K562 (cell line): Measurements from ENCODE around the gene RNASEH2A. TPM values are rescaled to one million over a fixed set of nuclear protein-coding genes. Genes with fewer than 3 reads are reported as not detected.
A peak's percentile ranks its signal among the peaks of the same experiment; 100 is the strongest.

Experiments
- BHLHE40 ChIP-seq: IDR thresholded peaks from 2 replicates; pipeline ENCODE4 v1.6.1; 2011; ENCODE audit warnings: low read length, improper control_type of control experiment
- CAMTA2 ChIP-seq: fragments of 250-450 bp; sonication (Bioruptor Pico); conservative IDR thresholded peaks from 2 replicates; pipeline ENCODE4 v1.5.1; 2022
- CEBPG ChIP-seq, 3 experiments: fragments of 200-800 bp in 1 of 3; sonication (Bioruptor generic) in 1 of 3; sonication (generic) in 1 of 3; formaldehyde crosslinking in 1 of 3; IDR thresholded peaks in 2 of 3; conservative IDR thresholded peaks in 1 of 3; 2 replicates each; pipeline versions ENCODE4 v1.6.1 to v1.8.0; 2016 to 2022; ENCODE audit warnings: missing compliant biosample characterization in 2 of 3, missing genetic modification characterization in 2 of 3, mild to moderate bottlenecking in 1 of 3, missing genetic modification reagents in 1 of 3
- CTBP1 ChIP-seq: fragments of 450-650 bp; IDR thresholded peaks from 2 replicates; pipeline ENCODE4 v1.6.1; 2016; ENCODE audit warnings: borderline replicate concordance
- ELF2 ChIP-seq: fragments of 250-450 bp; sonication (Bioruptor Pico); IDR thresholded peaks from 2 replicates; pipeline ENCODE4 v1.5.0; 2021; ENCODE audit warnings: mild to moderate bottlenecking
- FOXK1 ChIP-seq: sonication (generic); formaldehyde crosslinking; IDR thresholded peaks from 2 replicates; pipeline ENCODE4 v1.8.0; 2022; ENCODE audit warnings: missing genetic modification reagents, mild to moderate bottlenecking, borderline replicate concordance
- GABPA ChIP-seq: fragments of 200-800 bp; sonication (Bioruptor generic); conservative IDR thresholded peaks from 2 replicates; pipeline ENCODE4 v1.6.1; 2016; ENCODE audit warnings: low read depth, missing genetic modification characterization, missing compliant biosample characterization
- GATAD2B ChIP-seq: fragments of 450-650 bp; IDR thresholded peaks from 2 replicates; pipeline ENCODE4 v1.6.1; 2017; ENCODE audit warnings: mild to moderate bottlenecking, borderline replicate concordance
- HCFC1 ChIP-seq: IDR thresholded peaks from 2 replicates; pipeline ENCODE4 v1.6.1; 2012; ENCODE audit warnings: low read depth, low read length, improper control_type of control experiment
- HNRNPUL1 ChIP-seq: fragments of 200-400 bp; formaldehyde crosslinking; IDR thresholded peaks from 2 replicates; pipeline ENCODE4 v1.6.1; 2017; ENCODE audit warnings: low read length
- KLF1 ChIP-seq: fragments of 450-650 bp; IDR thresholded peaks from 2 replicates; pipeline ENCODE4 v1.6.1; 2016; ENCODE audit warnings: missing genetic modification characterization, missing compliant biosample characterization
- L3MBTL2 ChIP-seq: fragments of 450-650 bp; IDR thresholded peaks from 2 replicates; pipeline ENCODE4 v1.6.1; 2016; ENCODE audit warnings: mild to moderate bottlenecking, moderate library complexity
- NBN ChIP-seq: fragments of 450-650 bp; IDR thresholded peaks from 2 replicates; pipeline ENCODE4 v1.6.1; 2016; ENCODE audit warnings: low read depth, mild to moderate bottlenecking
- NELFE ChIP-seq: IDR thresholded peaks from 2 replicates; pipeline ENCODE4 v1.6.1; 2011; ENCODE audit warnings: mild to moderate bottlenecking; ENCODE audit not compliant: insufficient read depth, insufficient read length
- NFYB ChIP-seq: IDR thresholded peaks from 2 replicates; pipeline ENCODE4 v1.6.1; 2011; ENCODE audit warnings: mild to moderate bottlenecking, moderate library complexity; ENCODE audit not compliant: insufficient read length; ENCODE audit errors: extremely low read depth
- POU5F1 ChIP-seq: fragments of 150-350 bp; IDR thresholded peaks from 2 replicates; pipeline ENCODE4 v1.6.1; 2014; ENCODE audit warnings: borderline replicate concordance, low read length, low read depth, mild to moderate bottlenecking; ENCODE audit not compliant: partially characterized antibody
- SMAD1 ChIP-seq: fragments of 150-350 bp; IDR thresholded peaks from 2 replicates; pipeline ENCODE4 v1.6.1; 2014; ENCODE audit warnings: low read length, low read depth; ENCODE audit not compliant: partially characterized antibody
- STAT6 ChIP-seq: sonication (generic); formaldehyde crosslinking; IDR thresholded peaks from 2 replicates; pipeline ENCODE4 v1.8.1; 2023; ENCODE audit warnings: mild to moderate bottlenecking, missing genetic modification reagents
- TAF15 ChIP-seq: fragments of 200-400 bp; formaldehyde crosslinking; IDR thresholded peaks from 2 replicates; pipeline ENCODE4 v1.6.1; 2017; ENCODE audit warnings: mild to moderate bottlenecking, low read depth, low read length, moderate library complexity
- TCF7L2 ChIP-seq: fragments of 150-350 bp; IDR thresholded peaks from 2 replicates; pipeline ENCODE4 v1.6.1; 2016; ENCODE audit warnings: low read depth, mild to moderate bottlenecking, low read length, moderate library complexity
- TCFL5 ChIP-seq: fragments of 250-450 bp; sonication (Bioruptor Pico); conservative IDR thresholded peaks from 2 replicates; pipeline ENCODE4 v1.6.1; 2021; ENCODE audit warnings: mild to moderate bottlenecking, moderate library complexity, matching md5 sums
- TRIM28 ChIP-seq: fragments of 450-650 bp; IDR thresholded peaks from 2 replicates; pipeline ENCODE4 v1.6.1; 2017
- ZC3H11A ChIP-seq: IDR thresholded peaks from 2 replicates; pipeline ENCODE4 v1.6.1; 2012; ENCODE audit warnings: low read depth, low read length, improper control_type of control experiment
- ZNF124 ChIP-seq: sonication (generic); formaldehyde crosslinking; IDR thresholded peaks from 2 replicates; pipeline ENCODE4 v1.8.1; 2022; ENCODE audit warnings: missing genetic modification reagents
- ZNF232 ChIP-seq: sonication (generic); formaldehyde crosslinking; IDR thresholded peaks from 2 replicates; pipeline ENCODE4 v1.8.0; 2022; ENCODE audit warnings: mild to moderate bottlenecking, missing genetic modification reagents
- ZNF311 ChIP-seq: fragments of 250-450 bp; sonication (Bioruptor Pico); IDR thresholded peaks from 2 replicates; pipeline ENCODE4 v1.4.0; 2020; ENCODE audit warnings: mild to moderate bottlenecking, moderate library complexity
- ZNF354B ChIP-seq: fragments of 250-450 bp; sonication (Bioruptor Pico); IDR thresholded peaks from 2 replicates; pipeline ENCODE4 v1.4.0; 2020
- ZNF444 ChIP-seq: fragments of 250-450 bp; sonication (Bioruptor Pico); IDR thresholded peaks from 2 replicates; pipeline ENCODE4 v1.4.0; 2020; ENCODE audit warnings: mild to moderate bottlenecking, moderate library complexity
- polyA plus RNA-seq, 8 experiments: library from polyadenylated mRNA; depleted of rRNA in 4 of 8; stranded (reverse) in 5 of 8; unstranded in 3 of 8; fragments of >200 nt; fragmentation: Nextera tagmentation in 2 of 8; fragmentation: Illumina TruSeq in 1 of 8; extraction: Ambion mirVana in 2 of 8; extraction: Trizol in 1 of 8; gene quantifications; 2 replicates each; pipeline versions ENCODE4 v1.2.1 to v1.2.3, GENCODE V29; 2011 to 2014; ENCODE audit warnings: inconsistent platforms in 1 of 8, missing spikeins in 1 of 8
- total RNA-seq, 7 experiments: library from RNA; depleted of rRNA in 6 of 7; stranded (reverse); fragments of >200 nt in 6 of 7; fragmentation: Illumina TruSeq in 2 of 7; extraction: Trizol in 2 of 7; gene quantifications; 2 replicates each; pipeline versions ENCODE4 v1.2.1 to v1.2.3, GENCODE V29; 2011 to 2021; ENCODE audit warnings: low replicate concordance in 1 of 7
- TF ChIP-seq, protein P1 (sequence below): fragments of 450-650 bp; formaldehyde crosslinking; IDR thresholded peaks from 2 replicates; pipeline ENCODE4 v1.4.0; 2022; ENCODE audit warnings: mild to moderate bottlenecking, moderate library complexity

Gene RNASEH2A
- total and polyA plus RNA-seq, 9 of the 15 experiments (the other 6 are each of a cell fraction or from before 2014, with no cell fraction given), result 22.3 to 78.0 (median 61.7) TPM

DNA sequence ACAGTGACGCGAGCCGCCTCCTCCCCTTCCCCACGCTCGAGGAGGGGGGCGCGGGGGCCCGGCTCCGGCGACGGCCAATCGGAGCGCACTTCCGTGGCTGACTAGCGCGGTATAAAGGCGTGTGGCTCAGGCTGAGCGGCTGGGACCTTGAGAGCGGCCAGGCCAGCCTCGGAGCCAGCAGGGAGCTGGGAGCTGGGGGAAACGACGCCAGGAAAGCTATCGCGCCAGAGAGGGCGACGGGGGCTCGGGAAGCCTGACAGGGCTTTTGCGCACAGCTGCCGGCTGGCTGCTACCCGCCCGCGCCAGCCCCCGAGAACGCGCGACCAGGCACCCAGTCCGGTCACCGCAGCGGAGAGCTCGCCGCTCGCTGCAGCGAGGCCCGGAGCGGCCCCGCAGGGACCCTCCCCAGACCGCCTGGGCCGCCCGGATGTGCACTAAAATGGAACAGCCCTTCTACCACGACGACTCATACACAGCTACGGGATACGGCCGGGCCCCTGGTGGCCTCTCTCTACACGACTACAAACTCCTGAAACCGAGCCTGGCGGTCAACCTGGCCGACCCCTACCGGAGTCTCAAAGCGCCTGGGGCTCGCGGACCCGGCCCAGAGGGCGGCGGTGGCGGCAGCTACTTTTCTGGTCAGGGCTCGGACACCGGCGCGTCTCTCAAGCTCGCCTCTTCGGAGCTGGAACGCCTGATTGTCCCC, 14.9 kb upstream of the RNASEH2A start, which contains the start of gene JUNB (continued):
- TF ChIP-seq FOXK1 (CRISPR knock-in tag), result peak; percentile 58; the same call in 1 of the 2 replicates
- TF ChIP-seq, protein P1, sequence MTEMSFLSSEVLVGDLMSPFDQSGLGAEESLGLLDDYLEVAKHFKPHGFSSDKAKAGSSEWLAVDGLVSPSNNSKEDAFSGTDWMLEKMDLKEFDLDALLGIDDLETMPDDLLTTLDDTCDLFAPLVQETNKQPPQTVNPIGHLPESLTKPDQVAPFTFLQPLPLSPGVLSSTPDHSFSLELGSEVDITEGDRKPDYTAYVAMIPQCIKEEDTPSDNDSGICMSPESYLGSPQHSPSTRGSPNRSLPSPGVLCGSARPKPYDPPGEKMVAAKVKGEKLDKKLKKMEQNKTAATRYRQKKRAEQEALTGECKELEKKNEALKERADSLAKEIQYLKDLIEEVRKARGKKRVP (CRISPR knock-in tag), result peak; percentile 54; the same call in 1 of the 2 replicates
- peak; percentile 89 for TF ChIP-seq NELFE
- TF ChIP-seq NFYB, result peak; percentile 27
- TF ChIP-seq TCFL5 (CRISPR knock-in tag), result no peak
- no peak for TF ChIP-seq TCF7L2
- TF ChIP-seq GATAD2B, result peak; percentile 79
- TF ChIP-seq CTBP1, result peak; percentile 89
- no peak for TF ChIP-seq ZC3H11A
- TF ChIP-seq TRIM28, result no peak
- TF ChIP-seq KLF1 (tag), result no peak
- TF ChIP-seq BHLHE40, result peak; percentile 72
- no peak for TF ChIP-seq ZNF124 (CRISPR knock-in tag)
- TF ChIP-seq STAT6 (CRISPR knock-in tag), result no peak; the same call in 1 of the 2 replicates
- TF ChIP-seq HCFC1, result peak; percentile 56
- TF ChIP-seq POU5F1, result no peak
- TF ChIP-seq CAMTA2 (CRISPR knock-in tag), result no peak
- TF ChIP-seq SMAD1, result peak; percentile 95
- peak; percentile 61 for TF ChIP-seq GABPA (tag)
- TF ChIP-seq ZNF311, result no peak
- TF ChIP-seq NBN, result no peak
- TF ChIP-seq ZNF232 (CRISPR knock-in tag), result no peak
- no peak for TF ChIP-seq ZNF444 (CRISPR knock-in tag)
- peak; percentile 67 for TF ChIP-seq L3MBTL2
- TF ChIP-seq ZNF354B (CRISPR knock-in tag), result no peak
- TF ChIP-seq TAF15, result no peak
- peak; percentile 85 for TF ChIP-seq ELF2
- TF ChIP-seq HNRNPUL1, result no peak
- TF ChIP-seq CEBPG (CRISPR knock-in tag; IDR thresholded peaks at IDR 0.05), result no peak
- no peak for TF ChIP-seq CEBPG (tag; conservative IDR thresholded peaks at IDR 0.05 in 1 of 2, IDR thresholded peaks at IDR 0.05 in 1 of 2)
